Dermis blood vessel endothelial cell (primary cell): Measurements from ENCODE around the gene CAVIN2. TPM values are rescaled to one million over a fixed set of nuclear protein-coding genes. Genes with fewer than 3 reads are reported as not detected.

Source experiments
- DNase-seq: peaks from one replicate; pipeline ENCODE4 v3.0.0; 2010
- total RNA-seq: library from RNA; depleted of rRNA; stranded (reverse); fragments of >200 nt; gene quantifications from 2 replicates; pipeline ENCODE4 v1.2.3, GENCODE V29; 2014

CAVIN2 gene
- total RNA-seq, result 430 and 571 TPM in 2 replicates

DNA sequence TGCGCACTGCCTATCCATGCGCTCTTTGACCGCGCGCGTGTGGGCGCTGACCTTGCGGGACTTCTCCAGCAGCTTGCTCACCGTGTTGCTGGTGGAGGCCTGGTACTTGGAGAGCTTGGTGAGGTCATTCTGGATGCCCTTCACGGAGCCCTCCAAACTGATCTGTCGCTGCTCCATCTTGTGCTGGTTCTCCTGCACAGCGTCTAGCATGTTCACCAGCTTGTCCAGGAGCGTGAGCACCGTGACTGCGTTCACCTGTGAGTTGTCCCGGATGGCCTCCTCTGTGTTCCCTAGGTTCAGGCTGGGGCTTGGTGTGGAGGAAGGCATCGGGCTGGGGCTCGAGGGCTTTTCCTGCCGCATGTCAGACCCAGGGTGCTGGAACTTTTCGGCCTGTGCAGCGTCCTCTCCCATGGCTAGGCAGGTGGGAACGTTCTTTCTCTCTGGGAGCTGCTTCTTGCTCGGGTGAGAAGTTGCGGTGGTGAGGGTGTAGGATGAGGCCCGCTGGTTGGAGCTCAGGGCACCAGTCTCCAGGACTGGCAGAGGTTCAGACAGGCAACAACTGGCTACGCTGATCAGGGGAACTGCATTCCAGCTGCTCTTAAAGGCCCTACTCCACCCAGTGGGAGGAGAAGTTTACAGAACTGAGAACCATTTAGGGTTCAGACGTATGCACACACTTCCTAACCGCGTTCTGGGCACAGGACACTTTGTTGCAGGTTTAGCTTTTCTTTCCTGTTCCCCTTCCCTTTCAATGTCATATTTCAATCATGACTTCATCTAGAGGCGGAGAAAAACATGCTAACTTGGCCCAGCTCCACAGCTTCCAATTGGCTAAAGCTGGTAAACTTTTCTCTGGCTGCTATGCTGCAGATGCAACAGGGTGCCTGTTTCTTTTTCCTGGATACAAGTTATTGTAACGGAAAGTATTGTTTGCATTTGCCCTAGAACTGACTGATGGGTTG lies at the start of gene CAVIN2:
Gene CAVIN2 (minus strand): TSS at position 574 of the 962 bp plus-strand sequence. CDS start 163 bp downstream, at position 411.
- peak; percentile 99 for DNase-seq

GRCh38 chr2:191895743-191896142 lies 48.9 kb upstream of the CAVIN2 start:
- DNase-seq, result no peak

- DNase-seq, result no peak
Measured at GRCh38 chr2:191895195-191895594, 48.3 kb upstream of the CAVIN2 start.

DNA sequence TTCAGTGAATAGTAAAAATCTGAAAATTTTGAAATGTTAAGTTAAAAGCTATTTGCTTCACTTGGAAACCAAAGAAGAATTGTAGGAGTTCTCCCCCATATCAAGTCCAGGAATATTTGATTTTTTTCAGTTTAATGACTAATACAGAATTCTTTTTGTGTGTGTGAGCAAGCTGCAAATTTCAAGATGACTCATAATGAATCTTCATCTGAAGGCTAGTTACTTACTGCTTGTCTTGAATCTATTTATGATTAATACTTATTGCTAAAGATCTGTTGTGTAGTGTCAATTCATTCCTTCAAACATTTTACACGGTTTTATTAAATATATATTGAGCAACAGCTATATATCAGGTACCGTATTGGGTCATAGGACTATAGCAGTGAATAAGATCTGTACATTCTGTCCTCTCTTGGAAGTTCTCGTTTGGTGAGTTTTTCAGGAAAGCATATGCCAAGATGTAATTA lies 47.8 kb upstream of the CAVIN2 start:
- peak; percentile 60 for DNase-seq

GRCh38 chr2:191892391-191892790 lies 45.5 kb upstream of the CAVIN2 start:
- DNase-seq, result no peak

DNA sequence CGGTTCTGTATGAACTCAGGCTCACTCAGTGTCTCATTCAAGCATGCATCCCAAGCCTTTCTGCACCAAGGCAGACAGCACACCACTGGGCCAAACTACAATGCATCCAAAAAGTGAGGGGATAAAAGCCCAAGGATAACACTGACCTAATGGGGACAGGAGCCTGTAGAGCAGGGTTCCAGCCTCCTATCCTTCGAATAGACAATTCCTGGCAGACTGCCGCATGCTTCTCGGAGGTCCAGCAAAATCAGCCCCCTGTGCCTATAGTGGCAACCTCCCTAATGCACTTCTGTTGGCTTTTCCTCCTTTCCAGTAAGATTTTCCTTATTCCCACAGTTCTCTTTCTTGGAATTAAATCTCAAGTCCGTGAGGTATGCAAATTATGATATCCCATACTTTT lies 44.8 kb upstream of the CAVIN2 start:
- no peak for DNase-seq

GRCh38 chr2:191889931-191890330 lies 43.0 kb upstream of the CAVIN2 start:
- no peak for DNase-seq

- DNase-seq, result peak; percentile 53
Measured at GRCh38 chr2:191888400-191889166, 41.7 kb upstream of the CAVIN2 start.

GRCh38 chr2:191885650-191886049 lies 38.8 kb upstream of the CAVIN2 start:
- DNase-seq, result no peak

DNA sequence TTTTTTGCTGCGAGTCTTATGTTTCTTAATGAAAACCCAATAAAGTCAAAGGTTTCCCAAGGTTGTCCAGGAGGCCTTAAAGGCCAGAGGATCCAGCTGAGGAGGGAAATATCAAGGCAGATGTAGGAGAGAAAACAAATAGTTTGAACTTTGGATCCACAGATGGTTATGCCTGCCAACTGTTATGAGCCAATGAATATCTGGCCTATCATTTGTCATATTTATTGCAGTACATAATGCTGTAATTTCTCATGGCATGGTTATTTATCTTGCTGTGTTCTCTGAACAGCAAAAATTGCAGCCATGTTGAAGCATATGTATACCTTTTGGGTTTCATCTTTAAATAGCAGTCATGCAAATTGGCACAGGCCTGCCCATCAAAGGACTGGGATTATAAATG lies 38.2 kb upstream of the CAVIN2 start:
- DNase-seq, result no peak

- no peak for DNase-seq
Measured at GRCh38 chr2:191881982-191882816, 35.3 kb upstream of the CAVIN2 start.

GRCh38 chr2:191878548-191879279 lies 31.8 kb upstream of the CAVIN2 start:
- peak; percentile 87 for DNase-seq

DNA sequence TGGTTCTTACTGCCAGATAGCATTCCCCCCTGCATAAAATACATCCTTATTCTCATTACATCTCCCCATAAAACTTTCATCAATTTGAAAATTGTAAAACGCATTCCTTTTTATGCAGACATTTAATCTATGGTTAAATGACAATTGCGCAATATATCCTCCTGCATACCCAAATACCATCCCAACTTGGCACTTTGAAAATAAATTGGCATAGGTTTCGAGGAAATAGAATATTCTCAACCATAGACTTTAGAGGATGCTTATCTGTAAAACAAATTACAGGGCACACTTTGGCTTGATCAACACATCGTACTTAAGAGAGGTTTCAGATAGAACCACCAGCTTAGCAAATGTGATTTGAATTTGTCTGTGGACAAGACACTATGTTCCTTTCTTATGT lies 31.0 kb upstream of the CAVIN2 start:
- no peak for DNase-seq

GRCh38 chr2:191875859-191876258 lies 29.0 kb upstream of the CAVIN2 start:
- DNase-seq, result no peak

GRCh38 chr2:191870744-191871143 lies 23.9 kb upstream of the CAVIN2 start:
- DNase-seq, result peak; percentile 32

- DNase-seq, result peak; percentile 51
Measured at GRCh38 chr2:191869781-191870180, 22.9 kb upstream of the CAVIN2 start.

DNA sequence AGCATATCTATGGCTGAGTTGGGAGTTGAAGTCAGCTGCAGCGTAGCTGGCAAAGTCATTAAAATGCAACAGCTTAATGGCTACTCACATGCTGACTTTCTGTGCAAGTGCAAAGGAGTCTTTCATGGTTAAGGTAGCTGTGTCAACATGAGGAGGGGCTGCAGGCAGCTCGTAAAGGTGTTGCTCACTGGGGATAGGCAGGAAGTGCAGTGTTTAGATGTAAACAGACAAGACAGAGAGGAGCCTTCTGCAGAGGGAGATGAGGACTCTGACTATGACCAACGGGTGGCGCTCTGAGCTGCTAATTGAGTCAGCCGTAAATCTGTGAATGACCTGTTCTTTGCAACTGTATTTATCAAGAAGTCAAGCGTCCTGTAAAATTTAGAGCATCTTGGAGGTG lies 22.3 kb upstream of the CAVIN2 start:
- DNase-seq, result peak; percentile 75

DNA sequence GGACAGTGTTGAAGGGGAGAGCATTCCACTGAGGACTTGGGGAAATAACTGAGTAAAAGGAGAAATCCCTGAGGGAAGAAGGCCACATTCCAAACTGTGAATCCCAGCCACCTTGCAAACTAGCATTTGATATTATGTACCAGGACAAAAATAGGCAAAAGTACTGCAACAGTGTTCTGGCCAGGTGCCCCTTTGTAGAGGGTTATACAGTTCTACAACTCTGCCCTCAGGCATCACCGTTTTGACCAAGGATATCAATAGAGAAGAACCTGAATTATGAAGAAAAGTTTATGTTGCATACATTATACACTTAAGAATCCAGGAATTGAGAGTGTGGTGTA lies 20.6 kb upstream of the CAVIN2 start:
- DNase-seq, result no peak

GRCh38 chr2:191866675-191867506 lies 20.0 kb upstream of the CAVIN2 start:
- peak; percentile 98 for DNase-seq

DNA sequence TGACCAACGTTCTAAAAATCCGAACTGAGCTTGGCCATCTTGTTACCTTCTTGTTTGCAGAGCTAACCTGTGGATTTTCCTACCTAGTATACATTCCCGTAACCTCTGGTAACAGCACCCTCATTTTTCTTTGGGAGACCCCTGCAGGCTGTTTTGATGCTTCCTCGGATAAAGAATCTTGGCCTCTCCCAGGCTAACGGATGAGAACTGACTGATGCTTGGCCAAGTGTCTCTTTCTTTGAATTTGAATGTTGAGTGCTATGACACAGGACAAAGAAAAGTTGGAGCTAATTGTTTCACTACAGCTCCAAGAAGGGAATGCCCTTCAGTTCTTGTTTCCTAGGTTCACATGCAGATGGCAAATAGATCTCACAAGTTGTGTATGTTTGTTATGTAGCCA lies 19.3 kb upstream of the CAVIN2 start:
- no peak for DNase-seq
